Sigmoid colon (tissue), 4 donors: ENCODE results near the gene TRMT112.

Experiments
- POLR2AphosphoS5 ChIP-seq, 4 donors: sonication (generic); formaldehyde crosslinking; IDR thresholded peaks; one replicate each; pipeline ENCODE4 v1.6.1; 2017; ENCODE audit warnings: antibody characterized with exemption in 4 of 4
- TF ChIP-seq, protein P1 (sequence below), 4 experiments: fragments of 450-650 bp in 3 of 4; fragments of 200-600 bp in 1 of 4; IDR thresholded peaks; one replicate each; pipeline ENCODE4 v1.5.1; 2016 to 2019; ENCODE audit warnings: antibody characterized with exemption in 4 of 4, mild to moderate bottlenecking in 3 of 4, moderate library complexity in 2 of 4

DNA sequence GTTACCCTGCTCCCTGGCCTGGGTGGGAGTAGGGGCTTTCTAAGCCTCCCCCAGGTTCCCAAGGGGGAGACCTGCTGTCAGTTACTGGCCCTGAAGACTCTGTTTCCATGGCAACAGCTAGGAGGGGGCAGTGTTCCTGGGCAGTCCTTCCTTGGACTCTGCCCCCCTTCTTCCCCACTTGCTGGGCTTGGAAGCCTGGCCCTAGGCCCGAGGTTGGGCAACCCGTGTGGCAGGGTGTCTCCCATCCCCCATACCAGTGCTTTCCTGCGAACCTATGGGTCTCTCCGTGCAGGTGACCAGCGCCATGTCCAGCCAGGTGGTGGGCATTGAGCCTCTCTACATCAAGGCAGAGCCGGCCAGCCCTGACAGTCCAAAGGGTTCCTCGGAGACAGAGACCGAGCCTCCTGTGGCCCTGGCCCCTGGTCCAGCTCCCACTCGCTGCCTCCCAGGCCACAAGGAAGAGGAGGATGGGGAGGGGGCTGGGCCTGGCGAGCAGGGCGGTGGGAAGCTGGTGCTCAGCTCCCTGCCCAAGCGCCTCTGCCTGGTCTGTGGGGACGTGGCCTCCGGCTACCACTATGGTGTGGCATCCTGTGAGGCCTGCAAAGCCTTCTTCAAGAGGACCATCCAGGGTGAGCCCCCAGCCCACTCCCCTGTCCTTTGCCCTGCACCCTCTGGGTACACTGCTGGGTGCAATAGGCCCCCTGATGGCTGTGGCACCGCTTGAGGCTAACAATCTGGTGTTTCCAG is 10.3 kb downstream of the TRMT112 start:
- TF ChIP-seq, protein P1, sequence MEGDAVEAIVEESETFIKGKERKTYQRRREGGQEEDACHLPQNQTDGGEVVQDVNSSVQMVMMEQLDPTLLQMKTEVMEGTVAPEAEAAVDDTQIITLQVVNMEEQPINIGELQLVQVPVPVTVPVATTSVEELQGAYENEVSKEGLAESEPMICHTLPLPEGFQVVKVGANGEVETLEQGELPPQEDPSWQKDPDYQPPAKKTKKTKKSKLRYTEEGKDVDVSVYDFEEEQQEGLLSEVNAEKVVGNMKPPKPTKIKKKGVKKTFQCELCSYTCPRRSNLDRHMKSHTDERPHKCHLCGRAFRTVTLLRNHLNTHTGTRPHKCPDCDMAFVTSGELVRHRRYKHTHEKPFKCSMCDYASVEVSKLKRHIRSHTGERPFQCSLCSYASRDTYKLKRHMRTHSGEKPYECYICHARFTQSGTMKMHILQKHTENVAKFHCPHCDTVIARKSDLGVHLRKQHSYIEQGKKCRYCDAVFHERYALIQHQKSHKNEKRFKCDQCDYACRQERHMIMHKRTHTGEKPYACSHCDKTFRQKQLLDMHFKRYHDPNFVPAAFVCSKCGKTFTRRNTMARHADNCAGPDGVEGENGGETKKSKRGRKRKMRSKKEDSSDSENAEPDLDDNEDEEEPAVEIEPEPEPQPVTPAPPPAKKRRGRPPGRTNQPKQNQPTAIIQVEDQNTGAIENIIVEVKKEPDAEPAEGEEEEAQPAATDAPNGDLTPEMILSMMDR (IDR thresholded peaks at IDR 0.05): no peak
- TF ChIP-seq POLR2AphosphoS5 (IDR thresholded peaks at IDR 0.05): no peak
